Stimulated activated CD8-positive, alpha-beta memory T cell treated with anti-CD3 and anti-CD28 coated beads, Interleukin-7, amount 100 ng/mL, for 4 hours (primary cell): ENCODE results near the gene PADI2.

Experiments used
- DNase-seq, 2 donors: peaks; one replicate each; pipeline ENCODE4 v3.0.0-alpha.2; 2020; ENCODE audit warnings: low read depth in 2 of 2

PADI2 gene

DNA sequence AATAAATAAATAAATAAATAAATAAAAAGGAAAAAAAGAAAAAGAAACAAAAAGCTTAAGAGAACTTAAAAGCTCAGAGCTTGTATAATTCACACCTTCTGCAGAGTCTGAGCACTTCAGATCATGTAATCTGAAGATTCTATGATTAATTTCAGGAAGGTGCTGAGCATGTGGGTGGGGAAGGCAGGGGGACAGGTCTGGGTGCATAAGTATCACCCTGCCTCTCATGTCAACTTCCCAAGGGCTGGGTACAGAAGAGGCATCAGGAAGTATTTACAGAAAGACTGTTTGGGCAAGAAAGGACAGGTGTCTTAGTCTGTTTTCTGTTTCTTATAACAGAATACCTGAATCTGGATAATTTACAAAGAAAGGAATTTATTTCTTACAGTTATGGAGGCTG lies 20.4 kb upstream of the PADI2 start:
- no peak for DNase-seq

DNA sequence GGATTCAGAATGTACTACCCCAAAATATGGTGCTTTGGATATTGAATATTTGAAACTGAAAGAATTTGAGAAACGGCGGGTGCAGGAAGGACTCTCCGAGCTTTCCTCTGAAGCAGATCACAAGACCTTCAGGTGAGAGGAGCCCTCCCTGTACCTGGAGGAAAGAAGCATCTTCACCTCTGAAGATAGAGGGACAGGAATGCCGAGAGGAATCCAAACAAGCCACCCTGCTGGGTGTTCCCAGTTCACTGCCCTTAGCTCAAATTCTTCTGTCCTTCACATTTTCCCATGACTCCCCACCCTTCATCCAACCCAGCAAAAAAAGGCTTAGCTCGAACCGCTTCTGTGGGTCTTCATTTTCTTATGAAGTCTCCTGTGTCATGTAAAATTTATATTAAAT lies 18.2 kb upstream of the PADI2 start:
- no peak for DNase-seq

DNA sequence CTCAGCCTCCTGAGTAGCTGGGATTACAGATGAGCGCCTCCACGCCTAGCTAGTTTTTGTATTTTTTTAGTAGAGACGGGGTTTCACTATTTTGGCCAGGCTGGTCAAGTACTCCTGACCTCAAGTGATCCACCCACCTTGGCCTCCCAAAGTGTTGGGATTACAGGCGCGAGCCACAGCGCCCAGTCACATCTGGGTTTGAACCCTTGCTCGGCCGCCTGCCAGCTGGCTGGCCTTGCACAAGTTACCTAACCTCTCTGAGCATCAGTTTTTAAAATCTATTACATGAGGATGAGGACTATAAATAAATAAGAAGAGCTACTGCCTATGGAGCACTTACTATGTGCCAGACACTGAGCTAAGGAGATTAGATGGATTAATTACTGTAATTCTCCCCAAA lies 17.7 kb upstream of the PADI2 start:
- no peak for DNase-seq

DNA sequence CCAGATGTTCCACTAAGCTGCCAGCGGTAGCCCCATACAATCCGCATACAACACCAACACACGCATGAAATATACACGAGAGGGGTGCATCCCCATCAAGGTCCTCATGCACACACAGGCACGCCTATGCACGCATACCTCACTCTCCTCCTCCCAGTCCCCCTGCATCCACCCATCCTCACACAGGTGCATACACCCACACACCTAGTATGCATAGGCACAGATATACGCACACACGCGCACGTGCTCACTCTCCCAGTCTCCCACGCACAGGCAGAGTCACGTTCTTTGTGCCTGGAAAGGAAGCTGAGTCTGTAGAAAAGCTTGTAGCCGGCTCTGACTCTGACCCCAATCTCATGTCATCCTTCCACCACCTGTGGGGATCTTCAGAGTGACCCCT lies 16.9 kb upstream of the PADI2 start:
- no peak for DNase-seq

DNA sequence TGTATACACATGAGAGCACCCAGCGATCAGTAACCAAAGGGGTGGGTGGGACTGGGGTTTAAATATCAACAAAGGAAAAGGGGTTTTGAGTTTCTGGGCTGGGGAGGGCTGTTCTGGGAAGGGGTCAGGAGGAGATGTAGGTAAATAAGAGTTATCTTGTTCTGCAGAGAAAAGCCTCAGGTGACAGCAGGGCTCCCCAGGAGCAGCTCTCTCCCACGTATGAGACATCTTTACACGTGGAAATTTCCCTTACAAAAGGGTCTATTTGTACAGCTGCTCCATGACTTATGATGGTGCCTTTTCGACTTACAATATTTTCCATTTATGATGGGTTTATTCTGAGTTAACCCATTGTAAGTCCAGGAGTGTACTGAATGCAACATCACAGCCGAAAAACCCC lies 16.3 kb upstream of the PADI2 start:
- DNase-seq = no peak

DNA sequence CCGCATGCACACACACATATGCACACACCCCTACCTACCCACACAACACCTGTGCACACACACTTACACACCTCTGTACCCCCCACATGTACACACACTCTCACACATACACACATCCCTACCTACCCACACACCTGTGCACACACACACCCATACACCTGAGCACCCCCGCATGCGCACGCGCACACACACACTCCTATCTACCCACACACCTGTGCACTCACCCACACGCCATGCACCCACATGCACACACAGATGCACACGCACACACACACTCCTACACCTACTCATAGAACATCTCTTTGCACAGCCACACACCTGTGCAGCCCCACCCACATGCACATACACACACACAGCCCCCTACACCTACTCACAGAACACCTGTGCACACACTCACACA lies 15.5 kb upstream of the PADI2 start:
- DNase-seq = no peak

DNA sequence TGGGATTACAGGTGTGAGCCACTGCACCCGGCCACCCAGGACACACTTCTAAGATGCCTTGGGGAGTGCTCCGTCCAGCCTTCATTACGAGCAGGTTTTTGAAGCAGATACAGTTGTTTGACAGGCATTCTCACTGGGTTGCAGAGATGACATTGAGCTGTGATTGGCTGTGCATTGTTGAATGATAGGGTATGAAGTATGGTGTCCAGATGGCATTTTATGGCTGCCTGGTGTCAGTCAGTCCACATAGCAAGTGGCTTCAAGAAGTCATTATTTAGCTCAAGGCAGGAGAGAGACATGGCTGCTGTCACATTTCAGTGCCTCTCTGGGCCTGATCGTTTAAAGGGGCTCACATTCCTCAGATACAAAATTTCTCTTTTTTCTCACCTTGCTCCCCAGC lies 14.8 kb upstream of the PADI2 start:
- DNase-seq = no peak

DNA sequence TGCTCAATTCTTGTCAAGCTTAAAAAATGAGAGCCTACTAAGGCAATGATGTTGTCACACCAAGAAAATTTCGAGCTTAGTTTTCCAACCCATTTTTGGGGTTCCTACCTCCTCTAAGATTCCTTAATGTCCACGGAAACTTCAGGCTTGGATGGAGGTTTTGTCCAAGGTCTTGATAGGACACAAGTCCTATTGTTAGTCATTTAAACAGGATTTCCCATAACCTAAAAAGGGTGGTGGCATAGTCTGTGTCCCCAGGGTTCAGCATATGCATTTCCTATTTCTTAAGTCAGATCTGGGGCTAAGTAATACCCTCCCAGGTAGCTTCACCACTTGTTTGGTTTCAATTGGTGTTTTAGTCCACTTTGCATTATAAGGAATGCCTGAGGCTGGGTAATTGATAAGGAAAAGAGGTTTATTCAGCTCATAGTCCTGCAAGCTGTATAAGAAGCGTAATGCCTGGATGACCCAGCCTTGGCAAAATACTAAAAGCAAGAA lies 10.9 kb upstream of the PADI2 start:
- no peak for DNase-seq

DNA sequence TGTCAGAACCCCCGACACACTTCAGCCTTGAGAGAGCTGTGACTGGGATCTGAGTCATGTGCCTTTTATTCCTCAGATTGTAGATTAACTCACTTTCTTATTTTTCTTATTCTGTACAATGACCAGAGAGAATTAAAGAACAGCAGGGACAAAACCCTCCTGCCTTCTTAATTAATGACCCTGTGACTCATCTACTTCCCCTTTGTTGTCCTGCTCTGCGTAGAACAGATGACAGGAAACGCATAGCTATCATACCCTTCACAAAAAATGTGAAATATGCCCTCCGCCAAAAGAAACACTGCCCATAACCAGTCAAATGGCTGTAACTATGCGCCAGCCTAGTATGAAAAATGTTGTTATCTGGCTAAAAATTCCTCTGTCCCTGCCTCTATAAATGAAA lies 9.1 kb upstream of the PADI2 start:
- DNase-seq = no peak

DNA sequence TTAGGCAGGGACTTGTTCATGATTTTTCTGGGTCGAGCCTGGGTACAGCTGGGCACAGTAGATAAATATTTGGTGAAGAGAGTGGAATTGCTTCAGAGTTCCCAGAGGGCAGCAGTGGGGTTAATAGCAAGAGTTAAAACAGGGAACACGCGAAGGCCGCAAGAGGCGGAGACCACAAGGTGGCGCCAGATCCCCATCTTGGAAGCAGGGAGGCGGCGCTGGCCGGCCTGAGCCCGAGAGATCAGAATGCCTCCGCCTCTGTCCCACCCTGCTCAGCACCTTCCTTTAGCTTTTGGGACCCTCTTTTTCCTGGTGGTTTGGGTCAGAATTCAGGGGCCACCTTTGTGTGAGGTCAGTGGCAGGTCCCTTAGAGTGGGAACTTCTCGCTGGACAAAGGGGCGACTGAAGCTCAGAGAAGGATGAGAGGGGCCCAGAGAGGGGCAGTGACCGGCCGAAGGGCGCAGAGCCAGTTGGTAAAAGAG lies 6.5 kb upstream of the PADI2 start:
- DNase-seq = peak; percentile 55 to 66

DNA sequence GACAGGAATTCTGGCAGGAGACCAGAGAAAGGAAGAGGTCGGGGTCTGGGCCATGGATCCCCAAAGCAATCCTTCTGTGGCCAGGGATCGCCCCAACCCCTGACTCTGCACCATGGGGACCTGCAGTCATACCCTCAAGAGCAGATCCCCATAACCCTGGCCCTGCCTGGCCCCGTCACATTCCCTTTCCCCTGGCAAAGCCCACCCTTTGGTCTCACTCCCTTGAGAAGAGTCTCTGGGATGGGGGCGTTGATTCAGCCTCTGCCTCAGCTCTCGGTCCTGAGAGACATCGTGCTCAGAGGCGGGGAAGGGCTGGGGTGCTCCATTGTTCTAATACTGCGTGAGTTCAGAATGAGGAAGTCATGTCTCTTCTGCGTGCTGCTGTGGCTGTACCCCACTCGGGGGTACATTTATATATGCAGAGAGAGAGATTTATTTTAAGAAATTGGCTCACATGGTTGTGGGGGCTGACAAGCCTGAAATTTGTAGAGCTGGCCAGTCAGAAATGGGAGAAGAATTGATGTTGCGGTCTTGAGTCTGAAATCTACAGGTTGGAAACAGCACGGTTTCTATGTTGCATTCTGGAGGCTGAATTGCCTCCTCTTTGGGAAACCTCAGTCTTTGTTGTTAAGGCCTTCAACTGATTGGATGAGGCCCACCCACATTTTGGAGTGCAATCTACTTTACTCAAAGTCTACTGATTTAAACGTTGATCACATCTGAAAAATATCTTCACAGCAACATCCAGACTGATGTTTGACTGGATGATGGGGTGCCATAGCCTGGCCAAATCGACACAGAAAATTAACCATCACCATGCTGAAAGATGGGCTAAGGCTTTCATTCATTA lies 4.2 kb upstream of the PADI2 start:
- no peak for DNase-seq

DNA sequence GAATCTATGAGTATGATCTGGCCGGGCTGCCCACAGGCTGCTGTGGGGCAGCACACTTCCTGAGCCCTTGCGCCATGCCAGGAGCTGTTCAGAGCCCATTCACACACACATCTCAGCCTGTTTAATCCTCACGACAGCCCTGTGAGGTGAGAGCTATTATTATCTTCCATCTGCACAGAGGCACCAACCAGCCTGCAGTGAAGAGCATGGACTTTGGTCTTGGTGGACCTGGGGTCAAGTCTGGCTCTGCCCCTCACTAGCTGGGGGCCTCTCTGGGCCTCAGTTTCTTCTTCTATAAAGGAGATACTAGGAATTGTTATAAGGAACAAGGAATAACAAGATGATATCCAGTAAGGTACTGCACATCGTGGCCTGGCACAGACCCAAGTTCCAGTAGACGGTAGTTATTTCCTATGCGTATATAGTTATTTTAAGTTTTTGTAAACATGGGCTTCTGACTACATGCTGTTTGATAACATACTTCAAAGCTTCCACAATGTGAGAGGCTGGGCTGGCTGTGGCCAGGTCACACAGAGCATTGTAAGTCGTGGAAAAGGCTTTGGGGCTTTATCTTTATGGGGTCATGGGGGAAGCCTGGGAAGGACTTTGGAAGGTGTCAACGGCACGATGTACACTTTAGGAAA lies 3.4 kb upstream of the PADI2 start:
- no peak for DNase-seq

DNA sequence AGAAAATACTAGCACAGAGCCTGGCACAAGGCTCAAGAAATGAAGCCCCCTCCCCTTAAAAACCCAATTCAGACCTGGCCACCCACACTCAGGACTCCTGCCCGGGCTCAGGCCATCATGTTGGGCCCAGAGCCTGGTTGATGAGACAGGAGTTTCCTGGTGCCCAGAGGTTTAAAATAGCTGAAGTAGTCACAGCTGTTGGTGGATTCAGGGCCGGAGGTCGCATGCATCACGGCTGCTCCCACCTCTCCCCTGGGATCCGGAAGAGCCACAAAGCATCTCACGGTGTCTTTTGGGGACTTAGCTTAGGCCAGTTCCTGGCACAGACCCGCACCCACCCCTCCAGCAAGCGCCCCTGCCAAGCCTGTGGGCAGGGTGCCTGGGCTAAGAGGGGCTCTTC lies 2.6 kb upstream of the PADI2 start:
- no peak for DNase-seq

DNA sequence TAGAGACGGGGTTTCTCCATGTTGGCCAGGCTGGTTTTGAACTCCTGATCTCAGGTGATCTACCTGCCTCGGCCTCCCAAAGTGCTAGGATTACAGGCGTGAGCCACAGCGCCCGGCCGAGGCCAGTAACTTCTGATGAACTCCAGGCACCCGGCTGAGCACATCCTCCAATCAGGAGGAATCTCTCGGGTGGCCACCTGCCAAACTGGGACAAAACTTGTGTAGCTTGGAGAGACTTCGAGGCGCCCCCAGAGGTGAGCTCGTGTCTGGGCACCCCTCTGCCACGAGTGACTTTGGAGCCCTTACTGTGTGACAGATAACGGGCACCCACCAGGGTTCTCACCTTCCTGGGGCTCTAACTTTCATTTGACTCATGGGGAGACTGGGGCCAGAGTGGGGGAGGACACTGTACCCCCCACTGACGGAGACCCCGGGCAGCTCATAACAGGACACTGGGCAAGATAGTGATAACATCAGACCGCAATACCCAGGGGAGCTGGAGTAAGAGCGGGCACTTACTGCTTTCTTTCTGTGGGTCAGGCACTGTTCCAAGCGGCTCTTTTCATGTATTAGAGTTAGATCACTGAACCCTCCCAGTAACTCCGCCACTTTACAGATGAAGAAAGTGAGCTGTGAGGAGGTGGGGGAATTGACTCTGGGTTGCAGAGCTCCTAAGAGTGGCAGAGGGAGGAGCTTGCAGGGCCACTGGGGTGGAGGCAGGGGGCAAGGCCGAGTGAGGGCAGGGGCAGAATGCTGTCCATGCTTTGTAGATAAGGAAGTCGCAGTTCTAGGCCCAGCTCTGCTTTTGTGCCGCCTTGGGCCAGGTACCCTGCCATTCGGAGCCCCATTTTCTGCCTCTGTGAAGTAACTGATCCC lies 1.9 kb upstream of the PADI2 start:
- no peak for DNase-seq

DNA sequence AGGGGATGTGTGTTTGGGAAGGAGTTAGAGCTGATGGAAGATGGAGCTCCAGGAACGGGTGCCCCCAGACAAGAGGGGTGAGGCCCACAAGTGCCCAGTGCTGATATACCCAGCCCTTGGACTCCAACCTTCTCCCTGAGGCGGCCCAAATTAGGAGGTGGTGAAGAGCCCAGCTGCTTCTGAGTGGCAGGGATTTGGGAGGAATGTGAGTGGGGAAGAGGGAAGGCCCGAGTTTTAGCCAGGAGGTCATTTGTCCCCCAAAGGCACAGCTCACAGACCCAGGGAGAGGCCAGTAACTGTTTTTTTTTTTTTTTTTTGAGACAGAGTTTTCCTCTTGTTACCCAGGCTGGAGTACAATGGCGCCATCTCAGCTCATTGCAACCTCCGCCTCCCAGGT lies 1.2 kb upstream of the PADI2 start:
- no peak for DNase-seq

DNA sequence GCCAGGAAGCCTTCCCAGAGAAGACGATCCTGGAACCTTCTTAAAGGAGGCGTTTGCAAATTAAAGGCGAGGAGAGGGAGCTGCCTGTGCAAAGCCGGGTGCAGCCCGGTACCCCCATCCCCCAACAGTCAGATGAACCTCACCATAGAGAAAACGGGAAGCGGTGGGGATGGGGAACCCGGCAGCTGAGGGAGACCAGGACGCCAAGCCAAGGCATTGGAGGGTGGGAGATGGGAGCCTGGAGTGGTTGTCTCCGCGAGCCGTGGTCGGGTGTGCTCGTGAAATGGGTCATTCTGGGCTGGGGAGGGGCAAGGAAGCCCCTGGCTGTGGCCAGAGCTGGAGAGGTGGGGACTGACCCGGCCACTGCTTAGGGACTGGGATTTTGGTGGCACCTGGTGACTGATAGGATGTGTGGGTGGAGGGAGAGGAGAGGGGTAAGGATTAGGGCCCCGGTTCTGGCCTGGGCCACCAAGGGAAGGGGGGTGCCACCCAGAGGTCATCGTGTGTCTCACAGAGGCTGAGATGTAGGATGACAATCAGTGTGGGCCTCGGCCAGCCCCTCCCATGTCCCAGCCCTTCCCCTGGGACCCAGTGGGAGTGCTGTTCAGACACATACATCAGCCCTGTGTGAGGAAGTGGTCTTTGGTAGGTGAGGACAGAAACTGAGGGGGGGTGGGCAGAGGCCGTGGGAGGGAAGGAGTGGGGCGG lies 676 bp upstream of the PADI2 start:
- no peak for DNase-seq

DNA sequence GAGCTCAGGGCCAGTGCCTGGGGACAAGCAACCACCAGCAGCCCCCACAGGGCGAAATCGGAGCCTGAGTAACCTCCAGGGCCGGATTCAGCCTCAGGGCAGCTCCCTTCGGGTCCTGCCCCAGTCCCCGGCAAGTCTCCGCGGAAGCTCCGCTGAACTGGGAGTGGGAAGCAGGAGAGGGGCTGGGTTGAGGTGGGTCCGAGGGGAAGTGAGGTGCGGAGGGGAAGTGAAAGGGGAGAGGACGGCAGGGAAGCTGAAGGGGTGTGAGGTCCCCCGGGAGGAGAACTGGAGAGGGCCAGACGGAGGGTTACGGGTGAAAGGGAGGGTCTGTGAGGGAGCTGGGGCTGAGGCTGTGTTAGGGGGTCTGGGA lies 560 bp downstream of the PADI2 start:
- DNase-seq = no peak

DNA sequence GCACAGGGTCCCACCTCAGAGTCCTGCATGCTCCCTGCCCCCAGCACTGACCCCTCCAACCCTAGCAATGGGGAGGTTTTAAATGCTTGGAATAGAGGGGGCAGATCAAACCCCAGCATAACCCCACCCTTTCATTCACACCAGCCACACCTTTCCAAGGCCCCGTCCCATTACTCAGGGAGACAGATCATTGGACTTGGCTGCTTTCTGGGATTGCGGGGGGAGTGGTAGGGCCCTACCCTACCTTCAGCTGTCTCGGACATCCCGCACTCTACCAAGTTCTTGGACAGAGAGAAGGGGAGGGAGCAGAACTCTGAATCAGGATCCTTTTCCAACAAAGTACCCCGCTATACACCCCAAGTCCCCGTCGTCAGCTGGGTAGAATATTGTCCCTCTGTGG lies 983 bp downstream of the PADI2 start:
- DNase-seq = no peak

DNA sequence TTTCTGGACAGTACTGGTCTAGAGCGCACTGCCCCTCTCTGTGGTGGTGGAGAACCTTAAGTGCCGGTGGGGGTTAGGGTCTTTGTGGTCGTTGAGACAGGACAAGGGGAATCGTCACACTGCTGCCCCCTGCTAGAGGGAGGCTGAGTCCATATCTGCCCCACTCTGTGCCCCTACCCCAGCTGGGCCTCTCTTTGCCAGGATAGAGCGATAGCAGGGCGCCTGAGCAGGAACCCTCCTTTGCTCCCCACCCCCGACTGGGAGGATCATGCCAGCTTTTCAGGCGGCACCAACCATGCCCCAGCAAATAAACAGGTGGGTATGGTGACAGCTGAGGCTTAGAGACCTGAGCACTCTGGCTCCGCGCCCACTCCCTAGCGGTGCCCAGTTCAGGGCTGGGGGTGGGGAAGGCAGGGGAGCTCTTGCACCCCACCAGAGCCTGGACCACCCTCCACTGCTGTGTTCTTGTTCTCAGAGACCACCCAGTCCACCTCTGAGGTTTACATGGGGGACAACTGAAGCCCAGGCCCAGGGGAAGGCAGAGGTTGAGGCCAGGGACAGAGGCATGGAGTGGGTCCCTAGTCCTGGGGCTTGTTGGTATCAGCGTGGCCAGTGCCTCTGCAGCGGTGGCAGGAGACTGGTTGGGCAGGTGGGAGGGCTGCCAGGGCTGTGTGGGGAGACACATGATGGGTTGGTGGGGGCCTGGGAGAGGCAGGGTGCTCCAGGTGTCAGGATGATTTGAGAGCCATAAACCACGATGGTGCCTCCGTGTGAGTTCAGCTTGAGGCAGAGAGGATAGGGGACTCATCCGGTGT lies 1.6 kb downstream of the PADI2 start:
- DNase-seq = no peak

DNA sequence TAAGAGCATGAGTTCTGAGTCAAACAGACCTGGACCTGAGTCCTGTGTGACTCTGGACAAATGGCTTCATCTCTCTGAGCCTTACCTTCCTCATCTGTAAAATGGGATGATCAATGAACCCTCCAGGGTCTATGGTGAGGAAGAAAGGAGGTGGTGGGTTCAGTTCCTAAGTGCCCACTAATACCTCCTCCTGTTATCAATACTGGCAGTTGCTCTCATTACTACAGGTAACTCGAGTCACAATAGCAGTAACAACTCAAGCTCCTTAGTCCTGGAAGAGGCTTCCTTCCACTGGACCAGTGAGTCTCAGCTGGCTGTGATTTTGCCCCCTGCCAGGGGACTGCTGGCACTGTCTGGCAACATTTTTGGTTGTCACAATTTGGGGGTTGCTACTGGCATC lies 2.6 kb downstream of the PADI2 start:
- no peak for DNase-seq

DNA sequence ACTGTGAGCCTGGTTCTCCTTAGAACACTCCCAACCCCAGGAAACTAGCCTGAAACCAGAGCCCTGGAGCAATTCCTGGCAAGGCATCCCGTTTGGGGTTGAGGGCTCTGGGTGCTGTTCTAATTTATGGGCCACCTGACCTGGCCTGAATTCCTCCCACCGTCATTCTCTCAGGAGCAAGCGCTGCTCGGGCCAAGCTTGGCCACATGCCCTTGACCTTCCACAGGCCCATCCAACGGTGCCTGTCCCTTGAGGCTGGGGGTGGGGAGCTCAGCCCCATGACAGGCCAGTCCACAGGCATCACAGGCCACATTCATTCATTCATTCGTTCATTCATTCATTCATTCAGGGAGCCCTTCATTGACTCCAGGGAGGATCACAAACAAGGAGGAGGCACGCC lies 5.3 kb downstream of the PADI2 start:
- no peak for DNase-seq
